HG03175 (cell line): ENCODE results near the gene CXCL8.
"Not testable (repeated sequence)": the region's sequence is repeated elsewhere in the genome, so short reads cannot be mapped to it uniquely, and the experiment has no call there.

Experiments used
- ATAC-seq: cut with Tn5 transposase; IDR thresholded peaks from one replicate; pipeline ENCODE4 v1.9.1; 2021; ENCODE audit warnings: mild to moderate bottlenecking, moderate library complexity; ENCODE audit not compliant: unreplicated experiment

Gene CXCL8

GRCh38 chr4:73743281-73743680 lies 2.9 kb downstream of the CXCL8 start:
- ATAC-seq = no peak

GRCh38 chr4:73743795-73744194 lies 3.4 kb downstream of the CXCL8 start:
- ATAC-seq = no peak

- ATAC-seq = no peak
Observed at GRCh38 chr4:73744203-73744602, 3.8 kb downstream of the CXCL8 start.

GRCh38 chr4:73750730-73751129 lies 10.4 kb downstream of the CXCL8 start:
- ATAC-seq = no peak

- ATAC-seq = no peak
Observed at GRCh38 chr4:73751166-73751565, 10.8 kb downstream of the CXCL8 start.

DNA sequence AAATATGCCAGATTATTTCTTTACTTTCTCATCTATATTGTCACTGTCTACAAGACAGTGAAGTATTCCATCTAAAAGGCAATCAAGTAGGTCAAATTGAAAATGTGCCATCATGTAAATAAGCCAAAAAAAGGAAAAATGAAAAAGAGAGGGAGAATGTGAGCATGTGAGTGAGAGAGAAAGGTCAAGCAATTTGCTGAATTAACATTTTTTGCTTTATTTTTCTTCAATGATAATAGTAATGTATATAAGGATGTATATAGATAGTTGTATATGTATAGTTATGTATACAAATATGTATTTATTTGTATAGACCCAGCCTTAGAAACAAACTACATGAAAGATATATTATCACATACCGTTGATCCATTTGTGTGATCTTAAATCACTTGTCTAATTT lies 11.5 kb downstream of the CXCL8 start:
- no peak for ATAC-seq

DNA sequence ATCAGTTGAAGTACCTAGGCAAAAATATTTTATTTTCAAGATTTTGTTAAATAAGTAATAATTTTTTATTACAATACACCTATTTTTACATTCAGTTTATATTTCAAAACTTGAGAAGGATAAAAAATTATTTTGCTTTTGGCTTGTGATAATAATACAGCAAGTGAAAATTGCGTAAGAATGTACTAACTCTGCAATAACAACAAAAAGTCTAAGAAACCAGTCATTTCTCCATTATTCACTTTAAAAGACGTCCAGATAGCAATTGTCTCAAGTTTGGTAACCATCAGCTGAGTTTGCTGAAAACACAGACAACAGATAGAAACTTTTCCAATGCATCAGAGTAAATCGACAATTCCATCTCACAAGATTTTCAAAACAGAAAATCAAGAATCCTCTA lies 12.1 kb downstream of the CXCL8 start:
- no peak for ATAC-seq

GRCh38 chr4:73753215-73753614 lies 12.8 kb downstream of the CXCL8 start:
- no peak for ATAC-seq

DNA sequence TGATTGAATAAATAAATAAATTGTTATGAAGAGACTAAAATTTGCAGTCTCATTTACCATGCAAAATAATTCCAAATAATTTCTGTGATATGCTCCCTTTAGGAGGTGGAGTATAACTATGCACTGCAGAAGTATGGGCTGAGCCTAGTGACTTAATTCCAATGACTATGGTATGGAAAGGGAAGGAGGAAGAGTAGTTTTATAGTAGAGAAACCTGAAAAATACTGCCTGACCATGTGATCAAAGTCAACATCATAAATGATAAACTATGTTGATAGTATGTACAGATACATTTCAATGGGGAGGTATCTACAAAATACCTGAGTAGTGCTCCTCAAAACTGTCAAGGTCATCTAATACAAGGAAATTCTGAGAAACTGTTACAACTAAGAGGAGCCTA lies 14.6 kb downstream of the CXCL8 start:
- no peak for ATAC-seq

DNA sequence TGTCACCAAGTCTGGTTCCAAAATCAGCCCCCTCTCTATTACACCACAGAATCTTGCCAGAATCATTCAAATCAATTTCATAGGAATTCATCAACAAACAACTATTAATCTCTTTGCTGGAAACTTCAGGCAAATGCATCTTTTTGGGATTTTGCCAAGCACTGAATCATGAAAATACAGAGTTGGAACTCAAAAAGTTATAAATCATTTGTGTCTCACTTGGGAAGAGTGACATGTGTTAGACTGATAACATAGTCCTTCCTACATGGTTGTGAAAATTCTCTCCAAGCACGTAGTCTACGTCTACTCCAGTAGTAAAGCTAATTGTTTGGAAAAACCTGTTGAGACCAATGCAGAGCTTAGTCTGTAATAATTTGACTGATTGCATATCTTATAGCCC lies 19.0 kb downstream of the CXCL8 start:
- no peak for ATAC-seq

- no peak for ATAC-seq
Observed at GRCh38 chr4:73761856-73762255, 21.5 kb downstream of the CXCL8 start.

GRCh38 chr4:73762409-73762808 lies 22.0 kb downstream of the CXCL8 start:
- peak; percentile 42 for ATAC-seq

GRCh38 chr4:73763877-73764276 lies 23.5 kb downstream of the CXCL8 start:
- ATAC-seq = no peak

GRCh38 chr4:73764513-73764912 lies 24.1 kb downstream of the CXCL8 start:
- no peak for ATAC-seq

- no peak for ATAC-seq
Observed at GRCh38 chr4:73765296-73765695, 24.9 kb downstream of the CXCL8 start.

DNA sequence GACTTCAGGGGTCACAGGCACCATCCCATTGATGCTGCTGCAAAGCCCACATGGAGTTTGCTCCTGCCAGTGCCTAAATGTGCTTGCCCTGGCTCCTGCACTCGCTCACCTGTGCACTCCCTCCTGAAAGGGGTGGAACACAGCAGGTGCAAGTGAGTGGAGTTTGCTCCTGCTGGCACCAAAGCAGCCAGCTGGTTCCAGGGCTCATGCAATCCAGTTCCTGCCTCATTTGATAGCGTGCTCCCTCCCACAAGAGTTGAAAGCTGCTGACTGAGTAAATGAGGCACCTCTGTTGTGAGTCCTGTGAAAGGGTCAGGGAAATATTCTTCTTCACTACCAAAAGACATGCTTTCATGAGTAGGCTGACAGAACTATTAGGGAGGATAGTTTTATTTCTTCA lies 30.5 kb downstream of the CXCL8 start:
- no peak for ATAC-seq

GRCh38 chr4:73772363-73772762 lies 32.0 kb downstream of the CXCL8 start:
- no peak for ATAC-seq

DNA sequence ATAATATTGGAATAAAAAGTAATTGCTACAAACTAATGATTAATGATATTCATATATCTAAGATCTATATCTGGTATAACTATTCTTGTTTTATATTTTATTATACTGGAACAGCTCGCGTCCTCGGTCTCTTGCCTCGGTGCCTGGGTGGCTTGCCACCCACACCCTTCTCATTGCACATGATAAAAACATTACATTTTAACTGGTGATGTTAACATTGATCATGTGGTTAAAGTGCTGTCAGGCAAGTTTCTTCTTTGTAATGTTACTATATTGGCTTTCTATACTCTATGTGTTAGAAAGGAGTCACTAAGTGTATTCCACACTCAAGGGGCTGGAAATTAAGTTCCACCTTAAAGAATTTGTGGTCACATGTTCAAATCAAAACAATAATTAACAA lies 34.0 kb downstream of the CXCL8 start:
- not testable (repeated sequence) for ATAC-seq

GRCh38 chr4:73776321-73776729 lies 36.0 kb downstream of the CXCL8 start:
- ATAC-seq = no peak

DNA sequence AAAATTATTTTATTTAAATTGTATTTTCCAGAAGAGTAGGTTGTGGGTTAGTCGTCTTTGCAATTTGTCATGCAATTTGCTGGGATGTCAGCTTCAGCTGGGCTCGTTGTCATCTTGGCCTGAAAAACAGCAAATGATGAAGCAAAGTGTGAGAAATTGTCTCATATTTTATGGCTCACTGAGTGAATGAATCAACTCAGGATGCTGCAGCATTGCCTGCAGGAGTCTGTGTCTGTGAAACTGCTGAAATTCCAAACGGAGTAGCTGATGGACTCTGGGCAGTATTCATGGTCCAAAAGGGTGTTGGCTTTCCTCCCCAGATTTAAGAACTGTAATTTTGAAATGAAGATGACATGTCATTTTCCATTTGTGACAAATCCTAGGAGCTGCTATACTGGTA lies 37.2 kb downstream of the CXCL8 start:
- ATAC-seq = no peak

- no peak for ATAC-seq
Observed at GRCh38 chr4:73780243-73780642, 39.9 kb downstream of the CXCL8 start.

GRCh38 chr4:73780834-73781233 lies 40.5 kb downstream of the CXCL8 start:
- ATAC-seq = no peak

GRCh38 chr4:73788411-73788810 lies 48.0 kb downstream of the CXCL8 start:
- no peak for ATAC-seq
